ENCODE data around the gene DIDO1. TPM values are rescaled to one million over a fixed set of nuclear protein-coding genes. Genes with fewer than 3 reads are reported as not detected.
A peak's percentile ranks its signal among the peaks of the same experiment; 100 is the strongest.

The DIDO1 gene
- total RNA-seq, 4 donors from 2014 or later = 72.5 to 143 (median 105) TPM

DNA sequence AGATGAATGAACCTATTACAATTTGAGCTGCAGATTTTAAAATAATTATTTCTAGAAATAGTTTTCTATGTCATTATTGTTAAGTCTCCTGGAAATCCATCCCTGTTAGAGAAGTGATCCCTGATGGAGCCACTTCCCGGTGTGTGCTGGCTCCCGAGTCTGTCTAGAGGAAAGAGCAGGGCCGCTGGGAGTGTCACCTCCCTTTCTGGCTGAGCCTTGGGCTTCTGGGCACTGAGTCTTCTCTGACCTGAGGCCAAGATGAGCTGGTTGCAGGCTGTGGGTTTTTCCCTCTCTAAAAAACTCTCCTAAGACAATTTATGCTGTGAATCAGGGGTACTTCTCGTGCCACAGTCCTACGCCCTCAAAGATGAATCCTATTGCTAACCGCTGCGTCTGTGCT lies 35.9 kb downstream of the DIDO1 start:
- no peaks in the 10 kb centered on the region for H3K27me3 ChIP-seq
- no peaks in the 10 kb centered on the region for H3K4me1 ChIP-seq
- no peak overlapping the region for H3K27ac ChIP-seq
- TF ChIP-seq, protein P1, sequence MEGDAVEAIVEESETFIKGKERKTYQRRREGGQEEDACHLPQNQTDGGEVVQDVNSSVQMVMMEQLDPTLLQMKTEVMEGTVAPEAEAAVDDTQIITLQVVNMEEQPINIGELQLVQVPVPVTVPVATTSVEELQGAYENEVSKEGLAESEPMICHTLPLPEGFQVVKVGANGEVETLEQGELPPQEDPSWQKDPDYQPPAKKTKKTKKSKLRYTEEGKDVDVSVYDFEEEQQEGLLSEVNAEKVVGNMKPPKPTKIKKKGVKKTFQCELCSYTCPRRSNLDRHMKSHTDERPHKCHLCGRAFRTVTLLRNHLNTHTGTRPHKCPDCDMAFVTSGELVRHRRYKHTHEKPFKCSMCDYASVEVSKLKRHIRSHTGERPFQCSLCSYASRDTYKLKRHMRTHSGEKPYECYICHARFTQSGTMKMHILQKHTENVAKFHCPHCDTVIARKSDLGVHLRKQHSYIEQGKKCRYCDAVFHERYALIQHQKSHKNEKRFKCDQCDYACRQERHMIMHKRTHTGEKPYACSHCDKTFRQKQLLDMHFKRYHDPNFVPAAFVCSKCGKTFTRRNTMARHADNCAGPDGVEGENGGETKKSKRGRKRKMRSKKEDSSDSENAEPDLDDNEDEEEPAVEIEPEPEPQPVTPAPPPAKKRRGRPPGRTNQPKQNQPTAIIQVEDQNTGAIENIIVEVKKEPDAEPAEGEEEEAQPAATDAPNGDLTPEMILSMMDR (IDR thresholded peaks at IDR 0.05) = no peak
- TF ChIP-seq POLR2A (IDR thresholded peaks at IDR 0.05) = no peak
- no peaks in the 10 kb centered on the region for H3K9me3 ChIP-seq
- peaks cover 0 to 88% (median 4%) of the 10 kb centered on the region in 3 donors for H3K36me3 ChIP-seq
- DNase-seq = no peak
- no peak overlapping the region for H3K4me3 ChIP-seq

DNA sequence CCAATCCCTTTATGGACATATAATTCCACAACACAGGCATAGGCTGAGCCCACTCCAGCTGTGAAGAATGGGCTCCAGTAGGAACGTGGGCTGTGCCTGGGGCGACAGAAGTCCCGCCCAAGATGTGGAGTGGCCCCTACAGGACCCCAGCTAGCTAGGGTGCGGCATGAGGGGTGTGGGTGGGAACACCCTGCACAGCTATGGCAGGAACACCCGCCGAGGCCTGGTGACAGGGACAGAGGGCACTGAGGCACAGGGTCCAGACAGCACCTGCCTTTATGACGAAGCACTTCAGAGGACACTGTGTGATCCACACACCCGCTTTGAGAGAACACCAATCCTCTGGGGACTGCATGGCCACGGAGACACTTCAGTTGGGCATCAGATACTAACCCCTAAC lies 36.4 kb downstream of the DIDO1 start:
- no peak overlapping the region for H3K4me3 ChIP-seq
- no peaks in the 10 kb centered on the region for H3K27me3 ChIP-seq
- H3K36me3 ChIP-seq = peaks cover 0 to 83% (median 4%) of the 10 kb centered on the region in 3 donors
- no peaks in the 10 kb centered on the region for H3K4me1 ChIP-seq
- no peaks in the 10 kb centered on the region for H3K9me3 ChIP-seq
- TF ChIP-seq, protein P1 (IDR thresholded peaks at IDR 0.05) = no peak
- TF ChIP-seq POLR2A (IDR thresholded peaks at IDR 0.05) = no peak
- no peak overlapping the region for H3K27ac ChIP-seq
- DNase-seq = no peak

DNA sequence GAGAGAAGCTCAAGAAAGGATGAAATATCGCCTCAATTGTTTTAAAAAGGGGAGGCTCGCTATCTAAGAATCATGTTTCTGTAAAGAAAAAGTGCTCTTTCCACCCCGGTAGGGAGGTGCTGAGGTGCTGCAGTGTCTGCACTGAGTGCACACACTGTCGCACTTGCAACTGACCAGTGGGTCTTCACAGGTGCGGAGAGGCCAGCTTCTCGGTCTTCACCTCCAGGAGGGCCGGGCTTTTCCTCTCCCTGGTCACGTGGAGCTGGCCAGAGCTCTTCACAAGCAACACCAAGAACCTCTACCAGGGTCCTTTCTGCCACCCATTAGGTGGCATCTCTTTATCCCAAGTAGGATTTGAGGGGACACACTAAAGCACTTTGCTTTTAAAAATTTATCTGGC lies 36.9 kb downstream of the DIDO1 start:
- no peaks in the 10 kb centered on the region for H3K27me3 ChIP-seq
- H3K4me1 ChIP-seq = no peaks in the 10 kb centered on the region
- DNase-seq = no peak
- no peaks in the 10 kb centered on the region for H3K9me3 ChIP-seq
- peaks cover 0 to 78% (median 4%) of the 10 kb centered on the region in 3 donors for H3K36me3 ChIP-seq
- TF ChIP-seq, protein P1 (IDR thresholded peaks at IDR 0.05) = no peak
- no peak for TF ChIP-seq POLR2A (IDR thresholded peaks at IDR 0.05)
- H3K4me3 ChIP-seq = no peak overlapping the region
- H3K27ac ChIP-seq = no peak overlapping the region

- Histone ChIP-seq H3K4me3 (no peak overlapping the region), H3K9me3 (no peaks in the 10 kb centered on the region), H3K27me3 (no peaks in the 10 kb centered on the region), H3K36me3 (peaks cover 0 to 73% (median 4%) of the 10 kb centered on the region in 3 donors), H3K4me1 (no peaks in the 10 kb centered on the region), H3K27ac (no peak overlapping the region)
- no peak for DNase-seq
- TF ChIP-seq, protein P1 (IDR thresholded peaks at IDR 0.05) = no peak
- TF ChIP-seq POLR2A (IDR thresholded peaks at IDR 0.05) = no peak
Measured at GRCh38 chr20:62888910-62889309, 37.4 kb downstream of the DIDO1 start.

DNA sequence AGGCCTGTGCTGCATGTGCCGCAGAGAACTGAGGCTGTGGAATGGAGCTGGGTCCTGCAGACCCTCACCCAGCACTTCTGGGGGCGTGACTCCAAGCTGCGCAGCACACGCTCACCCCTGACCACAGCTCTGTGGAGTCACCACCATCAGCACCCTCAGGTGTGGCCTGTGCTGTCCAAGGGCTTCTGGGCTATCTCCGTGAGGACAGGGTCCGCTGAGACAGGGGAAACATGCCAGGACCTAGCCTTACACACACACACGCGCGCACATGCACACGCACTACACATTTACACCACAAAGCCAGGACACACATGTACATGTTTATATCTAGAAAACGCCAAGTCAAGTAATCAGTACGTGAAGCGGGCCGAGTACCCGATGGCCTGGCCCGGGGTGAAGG lies 37.9 kb downstream of the DIDO1 start:
- peaks cover 0 to 68% (median 4%) of the 10 kb centered on the region in 3 donors for H3K36me3 ChIP-seq
- no peak for DNase-seq
- TF ChIP-seq, protein P1 (IDR thresholded peaks at IDR 0.05) = no peak
- TF ChIP-seq POLR2A (IDR thresholded peaks at IDR 0.05) = no peak

DNA sequence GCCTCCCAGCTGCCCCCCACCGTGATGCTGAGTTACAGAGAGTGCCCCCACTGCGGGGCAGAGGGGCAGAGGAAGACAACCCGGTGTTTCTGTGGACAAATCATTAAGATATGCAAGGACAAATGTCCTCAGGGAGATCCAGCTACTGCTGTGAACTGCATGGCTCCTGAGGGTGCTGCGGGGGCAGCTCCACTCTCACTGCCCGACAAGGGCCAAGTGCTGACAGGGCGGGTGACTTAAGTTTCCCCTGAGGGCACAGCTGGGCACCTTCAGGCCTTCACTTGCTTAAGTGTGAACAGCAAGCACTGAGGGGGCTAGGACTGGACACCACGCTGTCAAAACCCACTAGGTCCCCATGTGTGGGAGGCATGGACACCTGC lies 38.5 kb downstream of the DIDO1 start:
- Histone ChIP-seq H3K27ac (peak overlapping the region in 2 of 4 donors; percentile 30 to 48), H3K36me3 (peaks cover 0 to 63% (median 4%) of the 10 kb centered on the region in 3 donors), H3K4me3 (no peak overlapping the region), H3K4me1 (no peaks in the 10 kb centered on the region), H3K9me3 (no peaks in the 10 kb centered on the region), H3K27me3 (no peaks in the 10 kb centered on the region)
- no peak for DNase-seq
- TF ChIP-seq, protein P1 (IDR thresholded peaks at IDR 0.05) = no peak
- TF ChIP-seq POLR2A (IDR thresholded peaks at IDR 0.05) = no peak

More for the DNA sequence above, 37.9 kb downstream of the DIDO1 start:
- H3K9me3 ChIP-seq = no peaks in the 10 kb centered on the region
- H3K27me3 ChIP-seq = no peaks in the 10 kb centered on the region
- H3K27ac ChIP-seq = no peak overlapping the region
- no peaks in the 10 kb centered on the region for H3K4me1 ChIP-seq
- H3K4me3 ChIP-seq = no peak overlapping the region

Measured in Peyer's patch (tissue), 4 donors.